KBM-7 (cell line): ENCODE measurements around the gene FRMD8.
"Not testable (repeated sequence)": the region's sequence is repeated elsewhere in the genome, so short reads cannot be mapped to it uniquely, and the experiment has no call there.

ENCODE experiments used
- DNase-seq: peaks from one replicate; pipeline ENCODE4 v3.0.0-alpha.2; 2015
- in situ Hi-C: fragments of 300-500 bp; cut with MboI; formaldehyde crosslinking; loops from 2 replicates; pipeline ENCODE4 v1.14.3; 2020; ENCODE audit warnings: low sequenced_read_pairs, low pct_unique_long_range_greater_than_20kb, mixed read lengths

FRMD8 gene

GRCh38 chr11:65442842-65443331, 56.5 kb downstream of the FRMD8 start:
- DNase-seq = peak; percentile 75
- in situ Hi-C loops = no loop called here

GRCh38 chr11:65444314-65445051, 58.0 kb downstream of the FRMD8 start:
- in situ Hi-C loops = no loop called here
- DNase-seq = peak; percentile 39

- in situ Hi-C loops = no loop called here
- no peak for DNase-seq
These were observed 58.7 kb downstream of the FRMD8 start for GRCh38 chr11:65445101-65445603.

GRCh38 chr11:65445604-65446445, 59.4 kb downstream of the FRMD8 start:
- DNase-seq = peak; percentile 49
- in situ Hi-C loops = no loop called here

- DNase-seq = peak; percentile 26
- in situ Hi-C loops = no loop called here
These were observed 60.2 kb downstream of the FRMD8 start for GRCh38 chr11:65446446-65447277.

- in situ Hi-C loops = no loop called here
- peak; percentile 18 for DNase-seq
These were observed 61.6 kb downstream of the FRMD8 start for GRCh38 chr11:65448074-65448417.

- peak; percentile 29 for DNase-seq
- in situ Hi-C loops = no loop called here
These were observed 62.1 kb downstream of the FRMD8 start for GRCh38 chr11:65448418-65449105.

GRCh38 chr11:65451301-65451700, 64.9 kb downstream of the FRMD8 start:
- in situ Hi-C loops, DNase-seq: not testable (repeated sequence)

- in situ Hi-C loops = not testable (repeated sequence)
These were observed 65.8 kb downstream of the FRMD8 start for GRCh38 chr11:65452259-65452658.

GRCh38 chr11:65452806-65453490, 66.5 kb downstream of the FRMD8 start:
- DNase-seq = no peak
- in situ Hi-C loops = no loop called here

More at GRCh38 chr11:65452259-65452658, 65.8 kb downstream of the FRMD8 start:
- not testable (repeated sequence) for DNase-seq

GRCh38 chr11:65454311-65454695, 67.9 kb downstream of the FRMD8 start:
- DNase-seq = no peak
- in situ Hi-C loops = no loop called here

- peak; percentile 92 for DNase-seq
- in situ Hi-C loops = no loop called here
These were observed 68.4 kb downstream of the FRMD8 start for GRCh38 chr11:65454696-65455456.

GRCh38 chr11:65456418-65456817, 70.0 kb downstream of the FRMD8 start:
- DNase-seq = no peak

GRCh38 chr11:65459552-65459951, 73.1 kb downstream of the FRMD8 start:
- in situ Hi-C loops = no loop called here
- DNase-seq = no peak

More at GRCh38 chr11:65456418-65456817, 70.0 kb downstream of the FRMD8 start:
- in situ Hi-C loops = no loop called here
